Ammon's horn (tissue), 1 donor: ENCODE results near the gene CLEC6A.
"Not testable (repeated sequence)": the region's sequence is repeated elsewhere in the genome, so short reads cannot be mapped to it uniquely, and the experiment has no call there.

Experiments
- DNase-seq: peaks from one replicate; pipeline ENCODE4 v3.0.0-alpha.2; 2016; ENCODE audit warnings: low spot score

The CLEC6A gene

GRCh38 chr12:8455727-8456360, at the start of gene CLEC6A:
Gene CLEC6A, plus strand, starts transcription at chr12:8455962. Its CDS starts 150 bp downstream, at chr12:8456112.
- DNase-seq: no peak

- not testable (repeated sequence) for DNase-seq
Observed at GRCh38 chr12:8419576-8419975, 36.2 kb upstream of the CLEC6A start.

GRCh38 chr12:8420506-8420905, 35.3 kb upstream of the CLEC6A start:
- DNase-seq: no peak

GRCh38 chr12:8444536-8445278, 11.1 kb upstream of the CLEC6A start:
- DNase-seq: not testable (repeated sequence)

GRCh38 chr12:8445731-8446130, 10.0 kb upstream of the CLEC6A start:
- DNase-seq: no peak

- DNase-seq: no peak
Observed at GRCh38 chr12:8446642-8447547, 8.9 kb upstream of the CLEC6A start.

- DNase-seq: no peak
Observed at GRCh38 chr12:8449355-8449859, 6.4 kb upstream of the CLEC6A start.

- DNase-seq: no peak
Observed at GRCh38 chr12:8452036-8452435, 3.7 kb upstream of the CLEC6A start.

- DNase-seq: no peak
Observed at GRCh38 chr12:8453021-8453513, 2.7 kb upstream of the CLEC6A start.

- no peak for DNase-seq
Observed at GRCh38 chr12:8453796-8454195, 2.0 kb upstream of the CLEC6A start.

GRCh38 chr12:8455271-8455670, 491 bp upstream of the CLEC6A start:
- no peak for DNase-seq

- no peak for DNase-seq
Observed at GRCh38 chr12:8461426-8461825, 5.7 kb downstream of the CLEC6A start.

- DNase-seq: no peak
Observed at GRCh38 chr12:8465301-8465996, 9.7 kb downstream of the CLEC6A start.

GRCh38 chr12:8466241-8466640, 10.5 kb downstream of the CLEC6A start:
- no peak for DNase-seq

- DNase-seq: no peak
Observed at GRCh38 chr12:8471090-8471489, 15.3 kb downstream of the CLEC6A start.

- no peak for DNase-seq
Observed at GRCh38 chr12:8475508-8476203, 19.9 kb downstream of the CLEC6A start.

- no peak for DNase-seq
Observed at GRCh38 chr12:8482571-8483061, 26.9 kb downstream of the CLEC6A start.

- DNase-seq: no peak
Observed at GRCh38 chr12:8483079-8483478, 27.3 kb downstream of the CLEC6A start.

- DNase-seq: no peak
Observed at GRCh38 chr12:8491646-8492530, 36.1 kb downstream of the CLEC6A start.

GRCh38 chr12:8493084-8493483, 37.3 kb downstream of the CLEC6A start:
- peak; percentile 56 for DNase-seq
